HUES48 (cell line): Measurements from ENCODE around the gene HMMR.
A peak's percentile ranks its signal among the peaks of the same experiment; 100 is the strongest.

ENCODE experiments used
- H3K27ac ChIP-seq: one replicate; pipeline ENCODE4 v1.7.0; 2013; ENCODE audit warnings: low read depth, low read length, inconsistent platforms
- H3K27me3 ChIP-seq: 2 replicates; pipeline ENCODE4 v1.6.1; 2013; ENCODE audit warnings: mild to moderate bottlenecking, low read length; ENCODE audit not compliant: control insufficient read depth, insufficient read depth
- H3K36me3 ChIP-seq: 2 replicates; pipeline ENCODE4 v1.6.1; 2013; ENCODE audit warnings: low read length; ENCODE audit not compliant: control insufficient read depth, insufficient read depth
- H3K4me1 ChIP-seq: 2 replicates; pipeline ENCODE4 v1.6.1; 2013; ENCODE audit warnings: mild to moderate bottlenecking, low read length; ENCODE audit not compliant: control insufficient read depth, insufficient read depth
- H3K4me3 ChIP-seq: 2 replicates; pipeline ENCODE4 v1.5.1; 2013; ENCODE audit warnings: mild to moderate bottlenecking, low read depth, low read length
- H3K9ac ChIP-seq: 2 replicates; pipeline ENCODE4 v1.6.1; 2013; ENCODE audit warnings: mild to moderate bottlenecking, low read depth, low read length, moderate library complexity
- H3K9me3 ChIP-seq: 2 replicates; pipeline ENCODE4 v1.6.1; 2013; ENCODE audit warnings: low read length; ENCODE audit not compliant: control insufficient read depth, insufficient read depth

The HMMR gene

DNA sequence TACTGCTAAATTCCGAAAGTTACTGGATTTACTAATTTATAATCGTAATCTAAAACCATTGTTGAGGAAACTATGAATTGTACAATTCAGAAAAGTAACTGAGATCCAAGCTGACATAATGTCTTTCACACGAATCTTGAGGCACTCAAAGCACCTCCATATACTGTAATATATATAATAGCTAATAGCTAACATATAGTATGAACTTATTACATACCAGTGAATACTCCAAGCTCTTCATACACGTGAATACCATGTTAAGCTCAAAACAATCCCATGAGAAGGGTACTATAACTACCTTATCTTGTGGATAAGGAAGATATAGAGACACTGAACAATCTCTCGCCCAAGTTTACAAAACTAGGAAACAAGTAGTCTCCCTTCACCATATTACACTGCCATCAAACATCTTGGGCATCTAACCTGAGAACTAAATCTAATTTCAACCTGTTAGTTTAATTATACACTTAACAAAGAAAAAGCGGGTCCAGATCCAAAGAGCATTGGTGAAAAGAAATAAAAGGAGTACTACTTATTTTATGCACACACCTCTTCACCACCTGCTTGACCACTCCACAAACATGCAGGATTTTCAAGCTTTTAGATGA, 1.6 kb upstream of the HMMR start:
- H3K9ac ChIP-seq, result peak overlapping the region; percentile 89
- H3K36me3 ChIP-seq, result peaks cover 33% of the 10 kb centered on the region
- peak overlapping the region; percentile 84 for H3K4me3 ChIP-seq
- H3K27me3 ChIP-seq, result no peaks in the 10 kb centered on the region
- peak overlapping the region; percentile 100 for H3K27ac ChIP-seq
- peaks cover 6% of the 10 kb centered on the region; the same call in 1 of the 2 replicates for H3K4me1 ChIP-seq
- no peaks in the 10 kb centered on the region for H3K9me3 ChIP-seq

DNA sequence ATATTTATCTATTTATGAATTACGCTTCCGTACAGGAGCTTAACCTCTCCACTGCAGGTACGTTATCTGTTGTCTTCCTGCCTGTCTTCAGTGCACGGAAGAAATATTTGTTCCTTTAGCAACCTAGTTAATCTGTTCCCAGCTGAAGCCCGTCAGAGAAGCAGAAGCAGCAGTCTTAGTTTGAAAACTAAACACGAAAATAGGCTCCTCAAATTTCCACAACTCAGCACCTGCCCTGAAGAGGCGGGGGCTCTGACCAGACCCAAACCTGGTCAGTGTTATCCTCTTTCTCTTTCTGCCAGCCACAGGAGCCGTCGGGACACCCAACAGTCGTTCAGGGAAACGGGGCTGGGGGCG, 992 bp upstream of the HMMR start:
- peak overlapping the region; percentile 100 for H3K27ac ChIP-seq
- H3K4me3 ChIP-seq, result peak overlapping the region; percentile 84
- H3K36me3 ChIP-seq, result peaks cover 36% of the 10 kb centered on the region

GRCh38 chr5:163459819-163460561, 442 bp upstream of the HMMR start, which contains the start of gene NUDCD2:
Gene NUDCD2, minus strand, starts transcription at chr5:163460102. Its CDS starts 52 bp downstream, at chr5:163460050.
- Histone ChIP-seq H3K27me3 (no peaks in the 10 kb centered on the region), H3K36me3 (peaks cover 36% of the 10 kb centered on the region), H3K4me3 (peak within 1 kb of the TSS; percentile 96), H3K4me1 (peaks cover 6% of the 10 kb centered on the region; the same call in 1 of the 2 replicates), H3K9me3 (no peaks in the 10 kb centered on the region), H3K9ac (peak within 1 kb of the TSS; percentile 89), H3K27ac (peak within 1 kb of the TSS; percentile 100)

More for the DNA sequence above, 992 bp upstream of the HMMR start:
- H3K4me1 ChIP-seq, result peaks cover 6% of the 10 kb centered on the region; the same call in 1 of the 2 replicates
- peak overlapping the region; percentile 89 for H3K9ac ChIP-seq
- no peaks in the 10 kb centered on the region for H3K9me3 ChIP-seq
- no peaks in the 10 kb centered on the region for H3K27me3 ChIP-seq

- H3K4me3 ChIP-seq, result no peak overlapping the region
- H3K9me3 ChIP-seq, result no peaks in the 10 kb centered on the region
- H3K9ac ChIP-seq, result no peak overlapping the region
- H3K36me3 ChIP-seq, result peaks cover 45% of the 10 kb centered on the region
- peaks cover 6% of the 10 kb centered on the region; the same call in 1 of the 2 replicates for H3K4me1 ChIP-seq
- H3K27ac ChIP-seq, result no peak overlapping the region
- H3K27me3 ChIP-seq, result no peaks in the 10 kb centered on the region
Measured at GRCh38 chr5:163463063-163463435, 2.6 kb downstream of the HMMR start.

- Histone ChIP-seq H3K36me3 (peaks cover 90% of the 10 kb centered on the region), H3K27ac (no peak overlapping the region), H3K4me3 (no peak overlapping the region), H3K9ac (no peak overlapping the region), H3K4me1 (no peaks in the 10 kb centered on the region), H3K9me3 (no peaks in the 10 kb centered on the region), H3K27me3 (no peaks in the 10 kb centered on the region)
Measured at GRCh38 chr5:163467682-163468081, 7.2 kb downstream of the HMMR start.

DNA sequence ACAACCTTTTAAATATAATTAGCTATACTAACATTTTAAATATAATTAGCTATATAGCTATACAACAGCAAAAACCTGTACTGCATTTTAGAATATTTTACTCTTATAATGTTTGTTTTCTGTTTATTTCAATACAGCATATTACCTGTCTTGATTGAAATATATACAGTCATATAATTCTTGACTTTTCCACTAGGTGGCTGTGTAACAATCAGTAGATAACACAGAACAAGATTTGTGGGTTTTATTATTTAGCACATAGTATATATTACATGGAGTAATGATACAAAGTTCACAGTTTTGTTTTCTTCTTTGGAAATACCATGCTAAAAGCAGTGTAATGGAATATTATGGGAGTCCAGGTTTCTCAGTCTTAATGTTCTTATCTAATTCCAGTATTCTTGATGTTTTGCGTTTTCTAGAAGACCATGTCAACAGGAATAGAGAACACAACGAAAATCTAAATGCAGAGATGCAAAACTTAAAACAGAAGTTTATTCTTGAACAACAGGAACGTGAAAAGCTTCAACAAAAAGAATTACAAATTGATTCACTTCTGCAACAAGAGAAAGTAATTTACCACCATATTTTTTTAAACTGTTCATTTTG, 13.3 kb downstream of the HMMR start:
- Histone ChIP-seq H3K9me3 (no peaks in the 10 kb centered on the region), H3K27me3 (no peaks in the 10 kb centered on the region), H3K4me1 (no peaks in the 10 kb centered on the region), H3K36me3 (peaks cover 99% of the 10 kb centered on the region), H3K4me3 (no peak overlapping the region), H3K27ac (no peak overlapping the region), H3K9ac (no peak overlapping the region)

- peaks cover 100% of the 10 kb centered on the region for H3K36me3 ChIP-seq
- H3K27ac ChIP-seq, result no peak overlapping the region
Measured at GRCh38 chr5:163475411-163475810, 15.0 kb downstream of the HMMR start.

DNA sequence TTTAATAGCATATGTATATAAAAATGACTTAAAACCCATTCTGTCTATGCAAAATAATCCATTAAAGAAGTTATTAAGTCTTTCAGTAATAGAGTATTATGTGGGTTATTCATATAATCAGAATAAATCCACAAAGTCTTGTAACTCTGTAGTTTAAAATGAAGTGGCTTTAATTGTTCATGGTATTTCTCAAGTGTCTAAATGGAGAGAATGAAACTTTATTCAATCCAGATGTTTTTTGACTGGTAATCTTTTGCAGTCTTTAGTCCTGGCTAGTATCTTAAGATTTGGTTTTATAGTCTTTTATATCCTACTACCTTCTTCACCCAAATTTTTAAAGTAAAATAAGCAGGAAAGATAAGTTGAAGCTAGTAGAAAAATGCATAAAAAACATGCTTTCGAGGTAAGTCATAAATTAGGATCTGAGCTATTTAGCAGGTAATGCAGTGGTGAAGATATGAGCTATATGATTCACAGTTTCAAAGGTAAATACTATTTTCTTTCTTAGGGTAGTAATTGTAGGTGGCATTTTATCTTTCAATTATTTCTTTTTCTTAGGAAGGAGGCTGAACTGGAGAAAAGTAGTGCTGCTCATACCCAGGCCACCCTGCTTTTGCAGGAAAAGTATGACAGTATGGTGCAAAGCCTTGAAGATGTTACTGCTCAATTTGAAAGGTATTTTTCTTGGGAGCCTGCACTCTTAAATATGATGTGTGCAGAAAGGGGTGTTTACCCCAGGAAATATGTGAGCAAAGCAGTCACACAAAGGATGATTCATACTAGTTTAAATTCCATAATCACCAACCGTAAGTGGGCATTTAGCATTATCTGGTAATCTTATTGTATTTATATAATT, 17.9 kb downstream of the HMMR start:
- Histone ChIP-seq H3K4me3 (no peak overlapping the region), H3K36me3 (peaks cover 99% of the 10 kb centered on the region), H3K9ac (no peak overlapping the region), H3K4me1 (no peaks in the 10 kb centered on the region), H3K9me3 (no peaks in the 10 kb centered on the region), H3K27me3 (no peaks in the 10 kb centered on the region), H3K27ac (no peak overlapping the region)

More at GRCh38 chr5:163475411-163475810, 15.0 kb downstream of the HMMR start:
- no peak overlapping the region for H3K4me3 ChIP-seq
- H3K9ac ChIP-seq, result no peak overlapping the region
- H3K9me3 ChIP-seq, result no peaks in the 10 kb centered on the region
- H3K27me3 ChIP-seq, result no peaks in the 10 kb centered on the region
- no peaks in the 10 kb centered on the region for H3K4me1 ChIP-seq

DNA sequence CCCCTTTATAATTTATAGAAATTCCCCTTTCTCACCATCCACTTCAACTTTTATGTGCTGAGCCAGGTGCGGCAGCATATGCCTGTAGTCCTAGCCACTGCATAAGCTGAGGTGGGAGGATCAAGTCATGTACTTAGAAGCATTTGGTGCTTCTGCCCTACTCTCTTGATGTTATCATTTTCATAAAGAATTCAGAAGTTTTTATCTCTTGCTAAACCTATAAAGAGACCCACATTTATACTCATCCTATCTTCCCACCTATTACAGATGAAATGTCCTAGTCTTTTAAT, 18.5 kb downstream of the HMMR start:
- Histone ChIP-seq H3K9me3 (no peaks in the 10 kb centered on the region), H3K27me3 (no peaks in the 10 kb centered on the region), H3K9ac (no peak overlapping the region), H3K4me1 (no peaks in the 10 kb centered on the region), H3K4me3 (no peak overlapping the region), H3K36me3 (peaks cover 99% of the 10 kb centered on the region), H3K27ac (no peak overlapping the region)

GRCh38 chr5:163489055-163489744, 28.8 kb downstream of the HMMR start:
- H3K27me3 ChIP-seq, result no peaks in the 10 kb centered on the region
- H3K4me1 ChIP-seq, result no peaks in the 10 kb centered on the region
- H3K9ac ChIP-seq, result no peak overlapping the region
- no peak overlapping the region for H3K27ac ChIP-seq
- peaks cover 84% of the 10 kb centered on the region for H3K36me3 ChIP-seq
- no peak overlapping the region for H3K4me3 ChIP-seq
- H3K9me3 ChIP-seq, result no peaks in the 10 kb centered on the region; the same call in 1 of the 2 replicates
